Renal pelvis (tissue), 4 donors: ENCODE data around the gene CRYBA2. TPM values are rescaled to one million over a fixed set of nuclear protein-coding genes. Genes with fewer than 3 reads are reported as not detected.

Experiments
- DNase-seq: peaks from one replicate; pipeline ENCODE4 v3.0.0-alpha.2; 2013
- polyA plus RNA-seq, 3 donors: library from polyadenylated mRNA; unstranded; fragments of 120-200 nt; gene quantifications; one replicate each; pipeline ENCODE4 v1.2.1, GENCODE V29; 2013; ENCODE audit not compliant: insufficient read length in 3 of 3

Gene CRYBA2
- polyA plus RNA-seq, 3 donors = not detected

- DNase-seq = no peak
Measured at GRCh38 chr2:219024059-219024458, 30.8 kb upstream of the CRYBA2 start.

GRCh38 chr2:219023045-219023605 lies 29.9 kb upstream of the CRYBA2 start:
- no peak for DNase-seq

GRCh38 chr2:219022616-219023015 lies 29.4 kb upstream of the CRYBA2 start:
- DNase-seq = no peak

- DNase-seq = no peak
Measured at GRCh38 chr2:219022041-219022440, 28.8 kb upstream of the CRYBA2 start.

- DNase-seq = no peak
Measured at GRCh38 chr2:219021591-219021990, 28.4 kb upstream of the CRYBA2 start.

GRCh38 chr2:219020604-219021365 lies 27.6 kb upstream of the CRYBA2 start:
- DNase-seq = no peak

- DNase-seq = no peak
Measured at GRCh38 chr2:219019436-219019835, 26.2 kb upstream of the CRYBA2 start.

- DNase-seq = no peak
Measured at GRCh38 chr2:219018726-219019125, 25.5 kb upstream of the CRYBA2 start.

GRCh38 chr2:219018286-219018685 lies 25.1 kb upstream of the CRYBA2 start:
- no peak for DNase-seq

GRCh38 chr2:219017201-219017931 lies 24.1 kb upstream of the CRYBA2 start:
- no peak for DNase-seq

- DNase-seq = no peak
Measured at GRCh38 chr2:219016721-219017120, 23.5 kb upstream of the CRYBA2 start.

GRCh38 chr2:219010873-219011272 lies 17.7 kb upstream of the CRYBA2 start:
- DNase-seq = no peak

GRCh38 chr2:219010162-219010756 lies 17.0 kb upstream of the CRYBA2 start:
- DNase-seq = no peak

GRCh38 chr2:219009294-219009693 lies 16.1 kb upstream of the CRYBA2 start:
- DNase-seq = no peak

- DNase-seq = no peak
Measured at GRCh38 chr2:219003979-219004378, 10.8 kb upstream of the CRYBA2 start.

- no peak for DNase-seq
Measured at GRCh38 chr2:219003267-219003634, 10.0 kb upstream of the CRYBA2 start.

- no peak for DNase-seq
Measured at GRCh38 chr2:219002395-219003266, 9.4 kb upstream of the CRYBA2 start.

GRCh38 chr2:219001577-219002394 lies 8.6 kb upstream of the CRYBA2 start:
- no peak for DNase-seq

GRCh38 chr2:219001100-219001576 lies 7.9 kb upstream of the CRYBA2 start:
- no peak for DNase-seq

GRCh38 chr2:219000569-219000960 lies 7.3 kb upstream of the CRYBA2 start:
- DNase-seq = no peak
